ENCODE results near the gene CCNI2.
"Not testable (repeated sequence)": the region's sequence is repeated elsewhere in the genome, so short reads cannot be mapped to it uniquely, and the experiment has no call there.

The CCNI2 gene

GRCh38 chr5:132785365-132785764 is 38.1 kb downstream of the CCNI2 start:
- DNase-seq = no peak

- no peak for DNase-seq
Observed at GRCh38 chr5:132785864-132786263, 38.6 kb downstream of the CCNI2 start.

- no peak for DNase-seq
Observed at GRCh38 chr5:132787076-132787475, 39.9 kb downstream of the CCNI2 start.

GRCh38 chr5:132788508-132788907 is 41.3 kb downstream of the CCNI2 start:
- no peak for DNase-seq

GRCh38 chr5:132788990-132789886 is 42.0 kb downstream of the CCNI2 start:
- no peak for DNase-seq

- no peak for DNase-seq
Observed at GRCh38 chr5:132790201-132790865, 43.1 kb downstream of the CCNI2 start.

GRCh38 chr5:132791026-132791425 is 43.8 kb downstream of the CCNI2 start:
- no peak for DNase-seq

GRCh38 chr5:132797651-132798050 is 50.4 kb downstream of the CCNI2 start:
- DNase-seq = no peak

- no peak for DNase-seq
Observed at GRCh38 chr5:132799392-132799791, 52.2 kb downstream of the CCNI2 start.

GRCh38 chr5:132800545-132800944 is 53.3 kb downstream of the CCNI2 start:
- no peak for DNase-seq

- DNase-seq = no peak
Observed at GRCh38 chr5:132802044-132802684, 54.9 kb downstream of the CCNI2 start.

- DNase-seq = not testable (repeated sequence)
Observed at GRCh38 chr5:132802685-132803066, 55.5 kb downstream of the CCNI2 start.

Data from stimulated activated CD4-positive, alpha-beta T cell treated with anti-CD3 and anti-CD28 coated beads, Interleukin-4, amount 100 ng/mL, for 24 hours (primary cell).